Ectodermal cell (in vitro differentiated cells): Measurements from ENCODE around the gene RHOV. TPM values are rescaled to one million over a fixed set of nuclear protein-coding genes. Genes with fewer than 3 reads are reported as not detected.

Source experiments
- H3K27ac ChIP-seq: 2 replicates; pipeline ENCODE4 v1.7.0; 2013; ENCODE audit warnings: mild to moderate bottlenecking, low read depth, low read length; ENCODE audit not compliant: insufficient read depth, poor library complexity, severe bottlenecking
- H3K27me3 ChIP-seq: 2 replicates; pipeline ENCODE4 v1.7.0; 2013; ENCODE audit warnings: mild to moderate bottlenecking, low read length; ENCODE audit not compliant: insufficient read depth, control insufficient read depth, poor library complexity, severe bottlenecking
- H3K36me3 ChIP-seq: one replicate; pipeline ENCODE4 v1.7.0; 2013; ENCODE audit warnings: low read length; ENCODE audit not compliant: control insufficient read depth, insufficient read depth
- H3K4me1 ChIP-seq: one replicate; pipeline ENCODE4 v1.7.0; 2013; ENCODE audit warnings: low read length; ENCODE audit not compliant: control insufficient read depth, insufficient read depth
- H3K4me3 ChIP-seq: 2 replicates; pipeline ENCODE4 v1.7.0; 2013; ENCODE audit warnings: low read depth, low read length, control low read depth; ENCODE audit not compliant: insufficient read depth
- H3K9me3 ChIP-seq: 2 replicates; pipeline ENCODE4 v1.7.0; 2013; ENCODE audit warnings: mild to moderate bottlenecking, low read length, moderate library complexity; ENCODE audit not compliant: control insufficient read depth
- WGBS, 2 experiments: methylation state at CpG; one replicate each; pipeline ENCODE4 v1.1.7; 2013; ENCODE audit warnings: missing lambda C conversion rate in 2 of 2; 5-methylcytosine and 5-hydroxymethylcytosine counted together
- polyA plus RNA-seq, 4 experiments: library from polyadenylated mRNA; stranded (reverse); fragments of 50-300 nt; gene quantifications; one replicate each; pipeline ENCODE4 v1.2.3, GENCODE V29; 2013

RHOV gene, protein sequence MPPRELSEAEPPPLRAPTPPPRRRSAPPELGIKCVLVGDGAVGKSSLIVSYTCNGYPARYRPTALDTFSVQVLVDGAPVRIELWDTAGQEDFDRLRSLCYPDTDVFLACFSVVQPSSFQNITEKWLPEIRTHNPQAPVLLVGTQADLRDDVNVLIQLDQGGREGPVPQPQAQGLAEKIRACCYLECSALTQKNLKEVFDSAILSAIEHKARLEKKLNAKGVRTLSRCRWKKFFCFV
- polyA plus RNA-seq (2013, experiment 1 of 4): 0.31 TPM
- 0.44 TPM for polyA plus RNA-seq (2013, experiment 2 of 4)
- polyA plus RNA-seq (2013, experiment 3 of 4): 0.64 TPM
- polyA plus RNA-seq (2013, experiment 4 of 4): 0.57 TPM

GRCh38 chr15:40873694-40874561 lies at the start of gene RHOV:
RHOV (minus strand) TSS chr15:40874234; CDS start chr15:40874139, 95 bp downstream.
- H3K36me3 ChIP-seq: no peaks in the 10 kb centered on the region
- peaks cover 27% of the 10 kb centered on the region for H3K27me3 ChIP-seq
- 1% methylated on average over 74 of the region's 74 CpGs for WGBS, 2 experiments
- no peaks in the 10 kb centered on the region for H3K4me1 ChIP-seq
- H3K27ac ChIP-seq: no peak within 1 kb of the TSS
- H3K9me3 ChIP-seq: no peaks in the 10 kb centered on the region
- peak within 1 kb of the TSS; percentile 52 for H3K4me3 ChIP-seq

DNA sequence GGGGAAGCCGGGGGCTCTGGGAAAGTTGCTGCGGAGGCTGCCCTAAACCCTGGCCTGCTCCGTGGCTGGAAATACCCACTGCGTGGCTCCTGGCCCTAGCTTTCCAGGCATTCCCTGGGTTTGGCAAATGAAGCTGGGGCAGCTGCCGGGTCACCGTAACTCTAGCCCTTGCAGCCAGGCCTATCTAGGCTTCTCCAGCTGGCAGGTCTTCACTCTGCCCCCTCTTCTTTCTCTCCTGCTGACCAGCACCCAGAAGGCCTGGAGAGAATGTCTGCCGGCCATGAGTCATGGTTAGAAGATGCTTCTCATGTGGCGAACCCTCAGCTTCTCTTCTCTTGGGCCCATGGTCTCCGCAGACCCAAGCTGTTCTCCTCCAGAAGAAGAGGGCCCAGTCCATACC lies 49.5 kb upstream of the RHOV start:
- Histone ChIP-seq H3K27me3 (peaks cover 100% of the 10 kb centered on the region), H3K9me3 (no peaks in the 10 kb centered on the region)
- WGBS, 2 experiments: 80 to 84% methylated on average over 9 of the region's 9 CpGs

GRCh38 chr15:40922608-40923005 lies 48.6 kb upstream of the RHOV start:
- 73% methylated on average over 10 of the region's 10 CpGs for WGBS, 2 experiments
- peaks cover 94% of the 10 kb centered on the region for H3K27me3 ChIP-seq
- peaks cover 27% of the 10 kb centered on the region for H3K4me1 ChIP-seq
- no peaks in the 10 kb centered on the region for H3K9me3 ChIP-seq
- H3K4me3 ChIP-seq: no peak overlapping the region
- no peak overlapping the region for H3K27ac ChIP-seq
- no peaks in the 10 kb centered on the region for H3K36me3 ChIP-seq

More for the DNA sequence above, 49.5 kb upstream of the RHOV start:
- Histone ChIP-seq H3K4me1 (peaks cover 35% of the 10 kb centered on the region), H3K36me3 (no peaks in the 10 kb centered on the region), H3K4me3 (no peak overlapping the region), H3K27ac (no peak overlapping the region)

DNA sequence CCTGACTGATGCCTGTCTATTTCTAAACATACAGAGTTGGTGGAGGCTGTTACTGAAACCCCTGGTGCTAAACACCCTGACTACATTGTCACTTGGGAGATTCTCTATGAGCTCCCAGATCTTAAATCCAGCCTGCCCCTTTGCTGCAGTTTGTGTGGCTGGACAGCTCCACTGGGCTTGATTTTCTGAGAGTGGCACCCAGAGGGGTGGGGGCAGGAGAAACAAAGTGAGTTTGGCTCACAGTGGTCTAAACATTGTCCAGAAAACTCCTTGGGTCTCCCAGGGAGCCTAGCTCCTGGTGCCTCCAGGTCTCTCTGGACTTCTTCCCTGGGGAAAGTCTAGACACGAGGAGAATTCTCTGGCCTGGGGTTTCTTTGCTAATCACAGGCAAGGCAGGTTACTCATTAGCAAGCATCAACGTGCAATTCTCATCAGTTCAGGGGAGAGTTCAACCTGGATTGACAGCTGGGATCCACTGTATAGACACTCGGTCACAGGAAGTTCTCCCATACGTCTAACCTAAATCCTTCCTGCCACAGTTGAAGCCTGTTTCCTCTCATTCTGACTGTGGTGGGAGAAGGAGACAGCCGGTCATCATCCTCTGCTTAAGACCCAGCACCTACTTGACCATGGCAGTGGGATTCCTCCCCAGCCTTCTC lies 48.0 kb upstream of the RHOV start:
- Histone ChIP-seq H3K4me1 (peaks cover 23% of the 10 kb centered on the region), H3K27me3 (peaks cover 92% of the 10 kb centered on the region), H3K4me3 (no peak overlapping the region), H3K9me3 (no peaks in the 10 kb centered on the region), H3K36me3 (no peaks in the 10 kb centered on the region), H3K27ac (no peak overlapping the region)
- WGBS, 2 experiments: 65 to 68% methylated on average over 5 of the region's 5 CpGs

DNA sequence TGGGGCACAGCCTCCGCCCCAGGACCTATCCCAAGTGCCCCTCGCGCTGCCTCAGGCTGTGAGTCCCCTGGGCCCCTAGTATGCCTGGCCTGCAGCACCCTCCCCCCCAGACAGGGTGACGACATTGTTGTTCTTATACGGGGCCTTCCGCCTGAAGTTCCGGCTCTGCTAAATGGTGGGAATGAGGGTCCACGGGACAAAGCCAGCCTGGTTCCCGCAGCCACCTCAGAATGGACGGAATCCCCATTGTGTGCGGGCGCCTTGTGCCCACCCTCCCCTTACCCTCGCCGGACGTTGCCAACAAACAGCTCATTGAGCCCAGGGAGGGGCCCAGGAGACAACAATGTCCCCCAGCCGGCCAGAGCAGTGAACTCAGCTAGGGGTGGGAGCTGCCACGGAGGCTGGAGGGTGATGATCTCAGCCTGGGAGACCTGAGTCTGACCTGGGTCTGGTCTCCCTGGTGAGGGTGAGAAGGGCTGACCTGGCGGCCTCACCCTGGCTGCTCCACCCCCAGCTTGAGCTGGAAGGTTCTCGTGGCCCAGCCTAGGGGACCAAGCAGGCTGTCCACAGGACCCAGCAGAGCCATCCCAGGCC lies 44.9 kb upstream of the RHOV start:
- Histone ChIP-seq H3K27me3 (peaks cover 67% of the 10 kb centered on the region), H3K27ac (no peak overlapping the region), H3K4me1 (peaks cover 9% of the 10 kb centered on the region), H3K9me3 (no peaks in the 10 kb centered on the region), H3K36me3 (no peaks in the 10 kb centered on the region), H3K4me3 (no peak overlapping the region)
- WGBS, 2 experiments: 81 to 82% methylated on average over 19 of the region's 19 CpGs

DNA sequence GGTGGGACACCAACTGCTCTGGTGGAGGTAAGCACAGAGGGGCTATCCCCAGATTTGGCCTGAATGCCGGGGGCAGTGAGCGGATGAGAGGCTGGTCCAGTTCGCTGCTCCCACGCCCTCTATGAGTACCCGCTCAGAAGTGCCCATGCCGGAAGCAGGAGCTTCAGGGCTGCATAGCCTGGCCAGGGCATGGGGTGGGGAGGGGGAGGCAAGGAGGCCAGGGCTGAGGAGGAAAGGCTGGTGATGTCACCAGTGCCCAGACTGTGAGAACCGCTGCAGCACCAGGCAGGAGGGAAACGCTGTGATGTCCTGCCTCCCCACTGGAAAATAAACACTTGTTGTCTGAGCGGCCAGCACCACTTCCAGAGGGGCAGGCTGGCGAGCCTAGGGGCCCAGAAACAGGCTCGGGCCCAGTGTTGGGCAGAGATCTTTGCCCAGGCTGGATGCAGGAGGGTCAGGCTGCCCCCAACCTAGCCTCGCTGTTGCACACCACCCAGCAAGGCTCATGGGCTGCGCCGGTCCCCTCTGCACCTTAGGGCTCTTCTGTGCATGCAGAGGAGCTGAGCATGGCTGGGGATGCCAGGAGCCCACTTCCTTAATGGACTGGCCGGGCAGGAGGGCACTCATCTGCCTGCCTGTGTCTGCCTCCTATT lies 44.2 kb upstream of the RHOV start:
- Histone ChIP-seq H3K4me3 (no peak overlapping the region), H3K27me3 (peaks cover 61% of the 10 kb centered on the region), H3K4me1 (peaks cover 9% of the 10 kb centered on the region), H3K9me3 (no peaks in the 10 kb centered on the region), H3K27ac (no peak overlapping the region), H3K36me3 (no peaks in the 10 kb centered on the region)
- 85 to 86% methylated on average over 15 of the region's 15 CpGs for WGBS, 2 experiments

GRCh38 chr15:40917585-40917984 lies 43.6 kb upstream of the RHOV start:
- H3K27ac ChIP-seq: no peak overlapping the region
- no peaks in the 10 kb centered on the region for H3K9me3 ChIP-seq
- H3K4me3 ChIP-seq: no peak overlapping the region
- H3K27me3 ChIP-seq: peaks cover 54% of the 10 kb centered on the region
- 70 to 75% methylated on average over 11 of the region's 11 CpGs for WGBS, 2 experiments
- peaks cover 9% of the 10 kb centered on the region for H3K4me1 ChIP-seq
- H3K36me3 ChIP-seq: no peaks in the 10 kb centered on the region

DNA sequence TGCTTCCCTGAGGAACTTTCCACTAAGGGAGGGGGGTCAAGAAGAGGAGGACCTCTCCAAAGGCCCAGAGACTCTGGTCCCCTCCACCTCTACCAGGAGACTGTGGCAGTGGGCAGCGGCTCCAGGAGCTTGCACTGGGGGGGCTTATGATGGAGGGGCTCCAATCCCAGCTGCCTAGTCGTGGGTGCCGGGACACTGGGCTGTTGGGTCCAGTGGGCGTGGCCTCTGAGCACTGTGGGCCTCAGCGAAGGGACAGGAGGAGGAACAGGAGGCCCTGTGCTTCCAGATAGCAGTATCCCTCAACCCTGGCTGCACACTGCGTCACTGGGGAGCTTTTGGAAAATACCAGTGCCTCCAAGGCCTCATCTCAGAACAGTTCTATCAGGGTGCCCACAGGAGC lies 41.6 kb upstream of the RHOV start:
- H3K27ac ChIP-seq: no peak overlapping the region
- H3K4me3 ChIP-seq: no peak overlapping the region
- H3K27me3 ChIP-seq: peaks cover 35% of the 10 kb centered on the region
- no peaks in the 10 kb centered on the region for H3K9me3 ChIP-seq
- 82 to 85% methylated on average over 6 of the region's 6 CpGs for WGBS, 2 experiments
- H3K4me1 ChIP-seq: peaks cover 14% of the 10 kb centered on the region
- no peaks in the 10 kb centered on the region for H3K36me3 ChIP-seq

DNA sequence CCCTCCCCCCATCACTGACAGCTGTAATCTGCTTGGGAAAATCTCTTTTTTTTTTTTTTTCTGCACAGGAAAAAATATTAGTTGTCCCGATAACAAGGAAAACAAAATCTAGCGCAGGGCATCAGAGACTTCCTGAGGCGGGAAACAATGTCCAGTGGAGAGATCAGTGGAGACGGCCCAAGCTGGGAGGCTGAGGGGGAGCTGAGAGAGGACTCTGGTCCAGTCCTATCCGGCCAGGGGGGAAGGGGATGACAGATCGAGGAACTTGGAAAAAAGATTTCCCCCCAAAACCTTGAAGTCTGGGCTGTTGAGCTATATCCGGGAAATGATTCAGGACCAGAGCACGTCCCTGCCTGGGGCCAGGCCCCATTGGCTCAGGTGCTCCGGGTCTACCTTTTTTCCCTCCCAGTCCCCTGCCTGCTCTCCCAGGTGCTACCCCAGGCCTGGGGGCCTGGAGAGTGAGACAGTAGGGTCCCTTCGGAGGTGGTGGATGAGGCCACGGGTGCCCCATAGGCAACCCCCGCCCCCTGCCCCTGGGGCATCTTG lies 41.2 kb upstream of the RHOV start:
- 82 to 83% methylated on average over 12 of the region's 12 CpGs for WGBS, 2 experiments
- no peaks in the 10 kb centered on the region for H3K9me3 ChIP-seq
- H3K4me3 ChIP-seq: no peak overlapping the region
- peaks cover 30% of the 10 kb centered on the region for H3K27me3 ChIP-seq
- H3K36me3 ChIP-seq: no peaks in the 10 kb centered on the region
- peaks cover 14% of the 10 kb centered on the region for H3K4me1 ChIP-seq
- no peak overlapping the region for H3K27ac ChIP-seq
